Mononuclear cell (primary cell): Measurements from ENCODE around the gene TBX3. TPM values are rescaled to one million over a fixed set of nuclear protein-coding genes. Genes with fewer than 3 reads are reported as not detected.

Experiments
- H3K27me3 ChIP-seq: 2 replicates; pipeline ENCODE4 v1.6.0; 2011; ENCODE audit warnings: low read length, control low read depth; ENCODE audit not compliant: insufficient read depth
- H3K4me1 ChIP-seq: 2 replicates; pipeline ENCODE4 v1.5.1; 2011; ENCODE audit warnings: mild to moderate bottlenecking, low read length, control low read depth; ENCODE audit not compliant: insufficient read depth
- H3K4me3 ChIP-seq: 2 replicates; pipeline ENCODE4 v1.5.1; 2011; ENCODE audit warnings: mild to moderate bottlenecking, low read length, moderate library complexity
- H3K9me3 ChIP-seq: 2 replicates; pipeline ENCODE4 v1.5.1; 2011; ENCODE audit warnings: low read depth, mild to moderate bottlenecking, control low read depth, low read length
- total RNA-seq: library from RNA; depleted of rRNA; stranded (reverse); fragments of >200 nt; gene quantifications from one replicate; pipeline ENCODE4 v1.2.3, GENCODE V29; 2012

The TBX3 gene
- total RNA-seq, 1 donor: 0.10 TPM

DNA sequence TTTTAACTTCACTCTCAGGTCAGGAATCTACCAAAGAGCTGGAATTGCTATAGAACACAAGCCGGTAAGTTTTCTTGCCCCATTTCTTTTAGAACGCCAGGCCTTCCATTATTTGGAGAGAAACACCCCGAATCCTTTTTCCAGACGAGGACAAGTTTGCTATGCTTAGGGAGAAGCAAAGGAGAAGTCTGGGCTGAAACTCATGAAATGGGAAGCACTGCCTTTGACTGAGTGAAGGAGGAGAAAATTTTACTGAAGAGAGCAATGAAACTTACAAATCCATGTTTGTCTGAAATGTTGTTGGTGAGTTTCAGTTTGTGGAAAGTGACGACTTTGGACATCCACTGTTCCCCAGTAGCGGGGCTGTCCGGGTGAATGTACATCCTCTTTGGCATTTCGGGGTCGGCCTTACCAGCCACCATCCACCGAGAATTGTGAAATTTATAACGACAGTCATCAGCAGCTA is 3.3 kb downstream of the TBX3 start:
- H3K4me3 ChIP-seq: no peak overlapping the region

DNA sequence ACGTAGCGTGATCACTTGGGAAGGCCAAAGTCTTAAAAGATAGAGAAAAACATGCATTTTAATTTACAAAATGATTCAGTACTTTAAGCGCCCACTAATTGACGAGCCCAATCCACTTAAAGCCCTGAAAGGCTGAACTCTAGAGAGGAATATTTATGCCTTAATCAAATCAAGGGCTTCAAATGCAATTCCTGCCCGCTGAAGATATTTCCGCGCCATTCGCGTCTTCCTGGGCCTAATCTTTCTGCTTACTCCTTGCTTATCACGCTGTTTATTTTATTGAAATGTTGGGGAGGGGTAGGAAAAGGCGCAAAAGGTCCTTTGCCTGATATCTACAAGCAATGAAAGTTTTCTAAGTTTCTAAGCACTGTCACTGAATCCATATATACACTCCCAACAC is 4.0 kb downstream of the TBX3 start:
- peaks cover 11% of the 10 kb centered on the region for H3K4me1 ChIP-seq
- H3K4me3 ChIP-seq: no peak overlapping the region
- H3K9me3 ChIP-seq: no peaks in the 10 kb centered on the region
- peaks cover 94% of the 10 kb centered on the region for H3K27me3 ChIP-seq

More for the DNA sequence above, 3.3 kb downstream of the TBX3 start:
- H3K9me3 ChIP-seq: no peaks in the 10 kb centered on the region
- peaks cover 94% of the 10 kb centered on the region for H3K27me3 ChIP-seq
- peaks cover 11% of the 10 kb centered on the region for H3K4me1 ChIP-seq

GRCh38 chr12:114679452-114679875 is 4.5 kb downstream of the TBX3 start:
- H3K27me3 ChIP-seq: peaks cover 94% of the 10 kb centered on the region

GRCh38 chr12:114678718-114679117 is 5.3 kb downstream of the TBX3 start:
- Histone ChIP-seq H3K9me3 (no peaks in the 10 kb centered on the region), H3K27me3 (peaks cover 90% of the 10 kb centered on the region), H3K4me3 (no peak overlapping the region), H3K4me1 (peaks cover 9% of the 10 kb centered on the region)

More at GRCh38 chr12:114679452-114679875, 4.5 kb downstream of the TBX3 start:
- Histone ChIP-seq H3K4me3 (no peak overlapping the region), H3K4me1 (peaks cover 11% of the 10 kb centered on the region), H3K9me3 (no peaks in the 10 kb centered on the region)

DNA sequence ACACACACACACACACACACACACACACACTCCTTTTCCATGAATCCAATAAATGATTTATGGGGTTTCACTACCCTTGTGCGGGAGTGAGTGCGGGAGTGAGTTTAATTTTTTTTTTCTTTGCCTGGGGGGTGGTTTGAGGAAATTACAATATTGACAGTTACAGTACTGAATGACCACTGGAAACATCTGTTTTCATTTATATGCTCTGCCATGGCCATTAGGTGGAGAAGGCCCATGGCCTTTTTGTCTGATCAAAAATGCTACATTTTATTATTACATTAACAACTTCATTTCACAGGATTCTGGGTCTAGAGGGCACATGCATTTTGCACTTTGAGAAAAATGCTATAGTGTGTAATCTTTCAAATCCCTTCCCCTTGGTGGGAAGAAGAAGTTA is 5.9 kb downstream of the TBX3 start:
- peaks cover 90% of the 10 kb centered on the region for H3K27me3 ChIP-seq
- H3K4me1 ChIP-seq: peaks cover 2% of the 10 kb centered on the region
- no peaks in the 10 kb centered on the region for H3K9me3 ChIP-seq
- H3K4me3 ChIP-seq: no peak overlapping the region

- Histone ChIP-seq H3K27me3 (peaks cover 90% of the 10 kb centered on the region), H3K4me3 (no peak overlapping the region), H3K9me3 (no peaks in the 10 kb centered on the region), H3K4me1 (no peaks in the 10 kb centered on the region)
Measured at GRCh38 chr12:114676142-114676741, 7.7 kb downstream of the TBX3 start.

DNA sequence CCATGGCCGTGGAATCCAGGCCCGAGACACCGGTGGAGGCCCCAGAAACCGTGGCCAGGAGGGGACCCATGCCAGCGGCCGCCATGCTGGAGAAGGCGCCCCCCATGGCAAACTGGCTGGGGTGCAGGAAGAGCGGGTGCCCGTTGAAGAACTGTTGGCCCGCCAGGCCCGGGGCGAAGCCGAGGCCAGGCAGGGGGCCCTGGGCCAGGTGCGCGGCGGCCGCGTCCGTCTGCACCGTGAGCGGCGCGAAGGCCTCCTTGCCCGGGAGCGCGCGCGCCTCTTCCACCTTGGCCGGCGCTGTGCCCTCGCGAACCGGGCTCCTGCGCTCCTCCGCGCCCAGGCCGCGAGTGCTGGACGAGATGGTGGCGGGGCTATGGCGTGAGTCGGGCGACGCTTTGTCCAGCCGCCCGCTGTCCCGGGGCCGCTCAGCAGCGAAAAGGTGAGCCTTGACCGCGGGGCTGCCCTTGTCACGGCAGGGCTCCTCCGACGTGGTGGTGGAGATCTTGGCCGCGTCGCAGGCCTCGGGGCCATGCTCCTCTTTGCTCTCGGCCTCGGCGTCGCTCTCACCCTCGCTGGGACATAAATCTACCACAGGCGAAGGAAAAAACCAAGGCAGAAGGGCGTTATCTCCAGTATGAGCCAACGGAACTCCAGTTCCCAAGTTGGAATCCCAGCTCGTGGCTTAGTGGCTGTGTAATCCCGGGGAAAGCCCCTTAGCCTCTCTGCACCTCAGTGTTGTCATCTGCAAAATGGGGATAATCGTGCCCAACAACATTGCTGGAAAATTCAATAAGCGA is 9.5 kb downstream of the TBX3 start:
- Histone ChIP-seq H3K4me1 (no peaks in the 10 kb centered on the region), H3K27me3 (peaks cover 90% of the 10 kb centered on the region), H3K9me3 (no peaks in the 10 kb centered on the region), H3K4me3 (no peak overlapping the region)

DNA sequence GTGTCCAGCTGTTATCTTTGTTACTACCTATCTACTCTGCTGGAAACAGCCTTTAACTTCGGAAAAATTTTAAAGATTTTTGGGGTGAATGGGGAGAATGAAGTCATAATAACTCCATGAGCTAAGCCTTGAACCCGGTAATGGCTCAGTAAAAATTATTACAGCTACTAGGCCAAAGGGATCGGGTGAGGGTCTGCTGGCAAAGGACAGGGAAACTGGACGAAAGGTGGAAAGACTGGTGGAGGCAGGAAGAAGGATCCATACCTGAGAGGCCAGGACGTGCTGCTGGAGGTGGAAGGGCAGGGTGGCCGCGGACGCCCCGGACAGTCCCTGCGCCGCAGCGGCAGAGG is 10.1 kb downstream of the TBX3 start:
- Histone ChIP-seq H3K4me3 (no peak overlapping the region), H3K27me3 (peaks cover 88% of the 10 kb centered on the region), H3K9me3 (no peaks in the 10 kb centered on the region), H3K4me1 (no peaks in the 10 kb centered on the region)

DNA sequence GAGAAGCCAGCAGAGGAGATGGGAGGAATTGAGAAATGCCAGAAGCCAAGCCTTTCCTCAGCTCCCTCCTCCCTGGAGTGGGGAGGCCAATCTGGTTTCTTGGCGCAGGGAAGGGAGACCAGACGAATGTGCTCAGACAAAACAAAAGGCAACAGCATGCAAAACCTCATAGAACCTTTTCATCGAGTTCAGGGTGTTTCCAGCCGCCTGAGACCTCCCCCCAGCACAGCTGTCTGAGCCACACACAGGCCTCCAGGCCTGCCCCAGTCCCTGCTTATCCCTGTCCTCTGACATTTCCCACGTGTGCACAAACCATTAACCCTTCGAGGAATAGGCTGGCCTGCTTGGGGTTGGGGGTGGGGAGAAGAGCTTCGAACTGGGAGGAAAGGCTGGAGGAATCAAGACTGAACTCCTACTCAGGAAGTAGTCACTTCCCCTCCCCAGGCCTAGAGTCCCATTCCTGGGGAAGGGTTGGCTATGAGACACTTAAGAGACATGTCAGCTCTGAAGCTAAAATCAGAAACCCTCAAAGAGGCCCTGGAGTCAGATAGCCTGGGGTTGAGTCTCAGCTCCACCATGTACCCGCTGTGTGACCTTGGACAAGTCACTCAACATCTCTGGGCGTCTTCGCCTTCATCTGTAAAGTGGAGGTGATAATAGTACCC is 10.7 kb downstream of the TBX3 start:
- Histone ChIP-seq H3K4me3 (no peak overlapping the region), H3K9me3 (no peaks in the 10 kb centered on the region), H3K4me1 (no peaks in the 10 kb centered on the region), H3K27me3 (peaks cover 85% of the 10 kb centered on the region)

GRCh38 chr12:114672817-114673168 is 11.2 kb downstream of the TBX3 start:
- Histone ChIP-seq H3K9me3 (no peaks in the 10 kb centered on the region), H3K27me3 (peaks cover 85% of the 10 kb centered on the region), H3K4me1 (no peaks in the 10 kb centered on the region), H3K4me3 (no peak overlapping the region)

DNA sequence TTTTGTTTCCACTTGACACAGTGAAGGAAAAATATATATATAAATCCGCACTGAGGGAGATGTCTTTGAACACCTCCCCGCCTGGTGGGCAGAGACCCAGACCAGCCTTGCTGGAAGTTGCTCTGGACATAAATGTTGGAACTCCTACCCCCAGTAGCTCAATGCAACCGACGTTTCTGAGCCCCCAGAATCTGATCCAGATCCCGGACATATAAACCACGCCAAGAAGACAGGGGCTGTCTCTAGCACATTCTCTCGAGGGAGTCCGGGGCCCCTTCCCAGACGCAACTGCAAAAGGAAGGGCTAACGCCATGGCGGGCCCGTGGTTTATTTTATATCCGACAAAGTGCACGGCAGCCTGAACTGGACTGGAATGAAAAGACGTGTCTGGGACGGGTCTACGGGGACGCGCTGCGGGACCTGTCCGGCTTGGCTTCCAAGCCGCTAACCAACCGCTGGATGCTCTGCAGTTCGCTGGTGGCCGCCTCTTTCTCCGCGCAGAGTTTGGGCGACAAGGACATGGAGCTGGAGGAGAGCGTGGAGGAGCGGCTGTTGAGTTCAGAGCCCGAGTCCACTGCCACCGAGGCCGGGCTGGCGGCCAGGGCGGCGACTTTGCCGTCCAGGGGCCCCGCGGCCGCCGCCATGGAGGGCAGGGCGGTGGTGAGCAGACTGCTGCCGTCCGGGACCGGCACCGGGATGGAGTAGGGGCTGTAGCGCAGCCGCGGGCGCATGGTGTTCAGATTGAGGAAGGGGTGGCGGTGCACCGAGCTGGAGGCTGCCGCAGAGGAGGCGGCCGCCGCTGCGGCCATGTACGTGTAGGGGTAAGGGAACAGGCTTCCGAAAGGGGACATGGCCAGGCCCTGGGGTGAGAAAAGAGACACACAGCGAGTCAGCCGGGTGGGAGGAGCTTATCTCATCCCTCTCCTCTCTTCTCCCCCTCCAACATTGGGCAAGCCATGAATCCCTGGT is 12.2 kb downstream of the TBX3 start:
- Histone ChIP-seq H3K9me3 (no peaks in the 10 kb centered on the region), H3K4me1 (no peaks in the 10 kb centered on the region), H3K27me3 (peaks cover 88% of the 10 kb centered on the region), H3K4me3 (no peak overlapping the region)

GRCh38 chr12:114671066-114671442 is 12.9 kb downstream of the TBX3 start:
- no peak overlapping the region for H3K4me3 ChIP-seq
- H3K27me3 ChIP-seq: peaks cover 88% of the 10 kb centered on the region
- H3K4me1 ChIP-seq: no peaks in the 10 kb centered on the region
- no peaks in the 10 kb centered on the region for H3K9me3 ChIP-seq

GRCh38 chr12:114670291-114670980 is 13.5 kb downstream of the TBX3 start:
- H3K9me3 ChIP-seq: no peaks in the 10 kb centered on the region
- H3K4me1 ChIP-seq: no peaks in the 10 kb centered on the region
- peaks cover 89% of the 10 kb centered on the region for H3K27me3 ChIP-seq
- H3K4me3 ChIP-seq: no peak overlapping the region
